ENCODE measurements around the gene CWC25. TPM values are rescaled to one million over a fixed set of nuclear protein-coding genes. Genes with fewer than 3 reads are reported as not detected.
A peak's percentile ranks its signal among the peaks of the same experiment; 100 is the strongest.

CWC25 gene
- total RNA-seq, 1 donor from 2014 or later, result 8.7 TPM

DNA sequence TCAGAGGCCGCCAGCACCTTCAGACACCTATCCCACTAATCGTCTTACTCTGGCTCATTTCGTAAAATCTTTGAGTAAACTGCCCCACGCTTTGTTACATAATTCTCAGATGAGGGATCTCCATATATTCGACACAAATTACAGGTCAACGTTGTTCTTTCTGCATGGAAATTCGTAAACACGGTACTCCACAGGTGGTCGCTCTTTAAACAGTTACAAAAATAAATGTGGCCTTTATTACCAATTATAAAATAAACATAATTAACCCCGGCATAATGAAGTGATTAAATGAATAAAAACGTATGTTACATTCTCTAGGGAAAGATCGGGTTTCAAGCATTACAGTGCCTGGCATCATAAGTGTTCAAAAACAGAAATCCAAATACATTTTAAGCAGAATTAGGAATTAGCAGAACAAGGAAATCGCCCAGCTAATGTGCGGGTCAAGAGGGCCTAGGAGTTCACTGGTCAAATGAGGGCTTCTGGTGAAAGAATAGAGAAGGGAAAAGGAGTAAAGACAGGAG lies 24.8 kb downstream of the CWC25 start:
- DNase-seq, result no peak
- Histone ChIP-seq H3K4me3 (peak overlapping the region; percentile 97), H3K36me3 (peaks cover 50% of the 10 kb centered on the region), H3K4me1 (peaks cover 47% of the 10 kb centered on the region), H3K27me3 (ENCODE audit: low read depth) (no peaks in the 10 kb centered on the region), H3K9me3 (replicated peaks) (peaks cover 7% of the 10 kb centered on the region), H3K27ac (replicated peaks) (peak overlapping the region; percentile 98)
- intact Hi-C loops (cut with micrococcal nuclease), result no loop called here
- TF ChIP-seq, protein P1, sequence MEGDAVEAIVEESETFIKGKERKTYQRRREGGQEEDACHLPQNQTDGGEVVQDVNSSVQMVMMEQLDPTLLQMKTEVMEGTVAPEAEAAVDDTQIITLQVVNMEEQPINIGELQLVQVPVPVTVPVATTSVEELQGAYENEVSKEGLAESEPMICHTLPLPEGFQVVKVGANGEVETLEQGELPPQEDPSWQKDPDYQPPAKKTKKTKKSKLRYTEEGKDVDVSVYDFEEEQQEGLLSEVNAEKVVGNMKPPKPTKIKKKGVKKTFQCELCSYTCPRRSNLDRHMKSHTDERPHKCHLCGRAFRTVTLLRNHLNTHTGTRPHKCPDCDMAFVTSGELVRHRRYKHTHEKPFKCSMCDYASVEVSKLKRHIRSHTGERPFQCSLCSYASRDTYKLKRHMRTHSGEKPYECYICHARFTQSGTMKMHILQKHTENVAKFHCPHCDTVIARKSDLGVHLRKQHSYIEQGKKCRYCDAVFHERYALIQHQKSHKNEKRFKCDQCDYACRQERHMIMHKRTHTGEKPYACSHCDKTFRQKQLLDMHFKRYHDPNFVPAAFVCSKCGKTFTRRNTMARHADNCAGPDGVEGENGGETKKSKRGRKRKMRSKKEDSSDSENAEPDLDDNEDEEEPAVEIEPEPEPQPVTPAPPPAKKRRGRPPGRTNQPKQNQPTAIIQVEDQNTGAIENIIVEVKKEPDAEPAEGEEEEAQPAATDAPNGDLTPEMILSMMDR (IDR thresholded peaks at IDR 0.05; ENCODE audit: borderline replicate concordance), result no peak

DNA sequence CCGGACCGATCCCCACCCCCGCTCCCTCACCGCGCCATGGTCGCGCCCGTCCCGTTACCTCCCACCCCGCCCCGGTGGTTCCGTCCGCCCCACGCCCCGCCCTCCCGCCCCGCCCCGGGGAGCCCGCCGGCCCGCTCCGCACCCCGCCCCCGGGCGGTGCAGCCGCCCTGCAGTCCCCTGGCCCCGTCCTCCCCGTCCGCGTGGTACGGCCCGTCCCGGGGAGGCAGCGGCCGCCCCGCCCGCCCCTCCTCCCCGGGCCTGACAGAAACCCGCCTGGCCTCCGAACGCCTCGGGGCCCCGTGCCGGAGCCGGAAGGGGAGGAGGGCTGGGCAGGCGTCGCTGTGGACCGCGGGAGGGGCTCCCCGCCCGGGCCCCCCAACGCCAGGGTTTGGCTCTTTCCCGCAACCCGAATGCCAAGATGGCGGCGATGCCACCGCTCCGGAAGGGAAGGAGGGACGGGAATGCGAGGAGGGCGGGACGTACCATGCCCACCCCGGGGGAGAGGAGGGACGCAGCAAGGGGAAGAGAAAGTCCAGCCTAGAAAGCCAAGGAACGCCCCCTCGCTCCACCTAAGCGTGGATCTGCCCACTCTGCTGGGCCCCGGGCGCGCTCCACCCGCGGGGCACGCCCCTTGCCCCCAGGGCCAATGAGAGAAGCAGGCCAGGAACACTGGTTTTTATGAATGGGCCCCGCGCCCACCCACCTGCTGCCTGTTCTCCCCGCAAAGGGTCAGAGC lies 25.5 kb downstream of the CWC25 start, which contains the start of gene PIP4K2B:
PIP4K2B (minus strand) TSS at position 56 of the 736 bp plus-strand sequence. CDS start 132 bp downstream, outside the sequence.
- peaks cover 7% of the 10 kb centered on the region for H3K9me3 ChIP-seq (replicated peaks)
- H3K4me3 ChIP-seq, result peak within 1 kb of the TSS; percentile 97
- H3K27me3 ChIP-seq (ENCODE audit: low read depth), result no peaks in the 10 kb centered on the region
- TF ChIP-seq, protein P1 (IDR thresholded peaks at IDR 0.05; ENCODE audit: borderline replicate concordance), result no peak
- peak; percentile 97 for DNase-seq
- peaks cover 44% of the 10 kb centered on the region for H3K36me3 ChIP-seq
- intact Hi-C loops (cut with micrococcal nuclease), result no loop called here
- H3K27ac ChIP-seq (replicated peaks), result peak within 1 kb of the TSS; percentile 98
- peaks cover 50% of the 10 kb centered on the region for H3K4me1 ChIP-seq

DNA sequence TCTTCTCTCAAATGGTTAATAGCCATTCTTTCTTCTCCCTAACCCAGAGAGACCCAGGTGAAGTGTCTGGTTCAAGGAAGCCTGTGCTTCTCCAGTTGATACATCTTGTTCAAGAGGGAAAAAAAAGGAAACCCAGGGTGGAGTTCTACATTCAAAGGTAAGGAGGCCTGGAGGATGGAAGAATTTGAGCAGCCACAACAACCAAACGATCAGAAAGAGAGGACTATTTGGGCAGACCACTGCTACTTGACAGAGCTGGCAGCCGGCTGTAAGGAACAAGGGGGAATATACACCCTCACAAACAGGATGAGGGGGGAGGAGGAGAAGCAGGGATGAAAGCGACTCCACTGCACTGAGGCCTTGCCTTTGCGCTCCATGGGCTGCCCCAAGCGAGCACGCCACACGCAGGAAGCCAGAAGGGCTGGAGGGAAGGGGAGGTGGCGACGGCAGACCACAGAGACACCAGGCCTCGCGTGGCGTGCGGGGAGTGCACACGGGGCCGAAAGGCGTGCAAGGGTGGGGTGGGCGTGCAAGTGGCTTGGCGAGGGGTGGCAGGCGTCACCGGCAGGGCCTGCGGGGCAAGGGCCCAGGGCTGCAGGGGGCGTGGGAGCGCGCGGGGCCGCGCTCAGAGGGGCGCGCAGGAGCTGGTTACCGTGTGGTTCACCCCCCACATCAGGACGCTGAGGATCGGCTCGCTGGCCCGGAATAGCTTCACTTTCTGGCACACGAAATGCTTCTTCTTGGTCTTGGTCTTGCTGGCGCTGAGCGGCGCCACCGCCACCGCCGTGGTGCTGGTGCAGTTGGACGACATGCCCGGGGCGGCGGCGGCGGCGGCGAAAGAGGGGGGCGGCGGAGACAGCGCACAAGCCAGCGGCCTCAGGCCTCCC lies 26.3 kb downstream of the CWC25 start:
- intact Hi-C loops (cut with micrococcal nuclease), result no loop called here
- peak; percentile 58 for DNase-seq
- Histone ChIP-seq H3K27ac (replicated peaks) (peak overlapping the region; percentile 98), H3K27me3 (ENCODE audit: low read depth) (no peaks in the 10 kb centered on the region), H3K4me3 (peak overlapping the region; percentile 97), H3K4me1 (peaks cover 52% of the 10 kb centered on the region), H3K36me3 (peaks cover 36% of the 10 kb centered on the region), H3K9me3 (replicated peaks) (peaks cover 4% of the 10 kb centered on the region)
- TF ChIP-seq, protein P1 (IDR thresholded peaks at IDR 0.05; ENCODE audit: borderline replicate concordance), result no peak

DNA sequence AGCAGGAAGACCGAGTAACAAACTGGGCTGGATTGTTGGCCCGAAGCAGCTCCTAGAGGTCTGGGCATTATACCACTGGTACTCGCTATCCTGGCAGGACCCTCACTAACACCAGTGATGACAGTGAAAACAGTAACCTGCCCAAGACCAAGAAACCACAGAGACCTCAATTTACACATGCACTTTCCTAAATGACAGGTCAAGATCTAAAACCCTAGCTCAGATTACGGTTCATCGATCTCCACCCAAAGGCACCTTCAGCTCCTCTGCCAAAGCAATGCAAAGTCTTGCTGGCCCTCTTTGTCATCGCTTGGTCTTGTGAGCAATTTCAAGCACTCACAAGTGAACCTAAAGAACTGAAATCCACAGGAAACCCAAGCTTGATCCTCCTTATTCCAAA lies 27.3 kb downstream of the CWC25 start:
- intact Hi-C loops (cut with micrococcal nuclease), result no loop called here
- Histone ChIP-seq H3K4me1 (peaks cover 52% of the 10 kb centered on the region), H3K9me3 (replicated peaks) (no peaks in the 10 kb centered on the region), H3K4me3 (peak overlapping the region; percentile 97), H3K27me3 (ENCODE audit: low read depth) (no peaks in the 10 kb centered on the region), H3K36me3 (peaks cover 26% of the 10 kb centered on the region), H3K27ac (replicated peaks) (peak overlapping the region; percentile 98)
- TF ChIP-seq, protein P1 (IDR thresholded peaks at IDR 0.05; ENCODE audit: borderline replicate concordance), result no peak
- no peak for DNase-seq

DNA sequence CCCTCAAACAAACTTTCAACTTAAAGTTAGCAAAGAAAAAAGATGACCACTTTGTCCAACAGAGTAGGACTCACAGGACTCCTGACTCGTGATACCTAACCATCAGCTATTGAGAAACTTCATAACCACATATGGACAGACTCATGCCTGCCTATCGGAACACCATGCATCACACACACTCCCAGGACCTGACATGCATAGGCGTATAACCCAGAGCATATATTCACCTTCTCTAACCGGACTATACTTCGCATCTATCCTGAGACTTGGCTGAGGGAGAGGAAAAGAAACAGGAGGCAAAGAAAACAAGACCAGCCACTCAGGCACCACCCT lies 28.0 kb downstream of the CWC25 start:
- Histone ChIP-seq H3K27ac (replicated peaks) (peak overlapping the region; percentile 98), H3K27me3 (ENCODE audit: low read depth) (no peaks in the 10 kb centered on the region), H3K36me3 (peaks cover 19% of the 10 kb centered on the region), H3K4me1 (peaks cover 52% of the 10 kb centered on the region), H3K9me3 (replicated peaks) (no peaks in the 10 kb centered on the region), H3K4me3 (peak overlapping the region; percentile 97)
- DNase-seq, result no peak
- TF ChIP-seq, protein P1 (IDR thresholded peaks at IDR 0.05; ENCODE audit: borderline replicate concordance), result no peak
- intact Hi-C loops (cut with micrococcal nuclease), result no loop called here
